Body of pancreas (tissue), 4 donors: ENCODE results near the gene ZC3H12C. TPM values are rescaled to one million over a fixed set of nuclear protein-coding genes. Genes with fewer than 3 reads are reported as not detected.

Experiments used
- ATAC-seq: fragments of 150-250 bp; one replicate; pipeline ENCODE4 v1.9.1; 2016
- DNase-seq, 4 donors: peaks; one replicate each; pipeline ENCODE4 v3.0.0-alpha.2; 2019
- H3K27ac ChIP-seq, 4 donors: fragments of 200-600 bp; sonication (generic); 1 replicate in 3 of 4; 2 replicates in 1 of 4; pipeline versions ENCODE4 v1.5.1 to v1.6.1; 2016 to 2019; ENCODE audit warnings: mild to moderate bottlenecking in 1 of 4, mixed read lengths in 1 of 4, moderate library complexity in 1 of 4
- H3K27me3 ChIP-seq, 2 donors: fragments of 200-600 bp; sonication (generic); one replicate each; pipeline ENCODE4 v1.6.0; 2016; ENCODE audit warnings: mild to moderate bottlenecking in 1 of 2
- H3K36me3 ChIP-seq, 2 donors: fragments of 200-600 bp; sonication (generic); replicated peaks in 1 of 2; 2 replicates each; pipeline ENCODE4 v1.5.1; 2016; ENCODE audit warnings: low read depth in 2 of 2; ENCODE audit not compliant: insufficient read depth in 1 of 2
- H3K4me1 ChIP-seq: fragments of 200-600 bp; sonication (generic); one replicate; pipeline ENCODE4 v1.6.0; 2016
- H3K4me3 ChIP-seq, 2 donors: fragments of 200-600 bp; sonication (generic); 1 replicate in 1 of 2; 2 replicates in 1 of 2; pipeline ENCODE4 v1.5.1; 2016 to 2019
- H3K9me3 ChIP-seq, 3 donors: fragments of 200-600 bp; sonication (generic); 1 replicate in 2 of 3; 2 replicates in 1 of 3; pipeline ENCODE4 v1.5.1; 2016
- CTCF ChIP-seq, 7 experiments: fragments of 450-650 bp in 4 of 7; fragments of 200-600 bp in 3 of 7; sonication (generic) in 3 of 7; IDR thresholded peaks; one replicate each; pipeline ENCODE4 v1.5.1; 2016 to 2019; ENCODE audit warnings: antibody characterized with exemption in 7 of 7
- POLR2A ChIP-seq, 3 donors: fragments of 450-650 bp; IDR thresholded peaks; one replicate each; pipeline ENCODE4 v1.6.1; 2016; ENCODE audit warnings: antibody characterized with exemption in 3 of 3, mild to moderate bottlenecking in 2 of 3
- WGBS, 2 donors: methylation state at CpG; one replicate each; pipeline ENCODE4 v1.1.5; 2017; 5-methylcytosine and 5-hydroxymethylcytosine counted together
- intact Hi-C: fragments of 100-400 bp; cut with DNase I; formaldehyde crosslinking; loops from one replicate; pipeline ENCODE4 v1.15.1; 2023
- total RNA-seq, 2 donors: library from RNA; depleted of rRNA; stranded (reverse); fragments of >200 nt; gene quantifications; one replicate each; pipeline ENCODE4 v1.1.0, GENCODE V29; 2016

ZC3H12C gene
- total RNA-seq, 2 donors from 2014 or later: 7.3 to 7.8 TPM

- no peak for ATAC-seq
- no peak for TF ChIP-seq POLR2A (IDR thresholded peaks at IDR 0.05)
- no peak for TF ChIP-seq CTCF (IDR thresholded peaks at IDR 0.05)
- Histone ChIP-seq H3K4me1 (no peaks in the 10 kb centered on the region), H3K9me3 (no peaks in the 10 kb centered on the region), H3K27ac (no peak overlapping the region), H3K27me3 (no peaks in the 10 kb centered on the region), H3K4me3 (no peak overlapping the region), H3K36me3 (no peaks in the 10 kb centered on the region)
- no peak for DNase-seq
- intact Hi-C loops: loop anchor here (5.0 kb wide), 1 partner anchor 176 kb away; no protein-coding TSS in a partner anchor
- 90 to 91% methylated on average over 5 of the region's 5 CpGs for WGBS, 2 donors
These were observed 103.1 kb downstream of the ZC3H12C start for GRCh38 chr11:110196241-110196754.

GRCh38 chr11:110196884-110197420 is 103.8 kb downstream of the ZC3H12C start:
- H3K4me3 ChIP-seq: no peak overlapping the region
- no peaks in the 10 kb centered on the region for H3K9me3 ChIP-seq
- WGBS, 2 donors: 77 to 81% methylated on average over 9 of the region's 9 CpGs
- intact Hi-C loops: loop anchor here (5.0 kb wide), 1 partner anchor 175 kb away; no protein-coding TSS in a partner anchor
- ATAC-seq (no peak), DNase-seq (no peak)
- H3K4me1 ChIP-seq: no peaks in the 10 kb centered on the region
- TF ChIP-seq POLR2A (IDR thresholded peaks at IDR 0.05) (no peak), CTCF (IDR thresholded peaks at IDR 0.05) (no peak)
- H3K36me3 ChIP-seq: no peaks in the 10 kb centered on the region
- no peak overlapping the region for H3K27ac ChIP-seq
- no peaks in the 10 kb centered on the region for H3K27me3 ChIP-seq

- Histone ChIP-seq H3K27me3 (no peaks in the 10 kb centered on the region), H3K27ac (no peak overlapping the region), H3K9me3 (no peaks in the 10 kb centered on the region), H3K4me1 (no peaks in the 10 kb centered on the region), H3K4me3 (no peak overlapping the region), H3K36me3 (no peaks in the 10 kb centered on the region)
- 85 to 94% methylated on average over 9 of the region's 9 CpGs for WGBS, 2 donors
- TF ChIP-seq POLR2A (IDR thresholded peaks at IDR 0.05) (no peak), CTCF (IDR thresholded peaks at IDR 0.05) (no peak)
- intact Hi-C loops: loop anchor here (5.0 kb wide), 1 partner anchor 174 kb away; no protein-coding TSS in a partner anchor
- DNase-seq (no peak), ATAC-seq (no peak)
These were observed 105.0 kb downstream of the ZC3H12C start for GRCh38 chr11:110198031-110198729.

GRCh38 chr11:110199184-110199981 is 106.2 kb downstream of the ZC3H12C start:
- H3K4me3 ChIP-seq: no peak overlapping the region
- H3K9me3 ChIP-seq: no peaks in the 10 kb centered on the region
- intact Hi-C loops: loop anchor here (5.0 kb wide), 1 partner anchor 173 kb away; no protein-coding TSS in a partner anchor
- TF ChIP-seq CTCF (IDR thresholded peaks at IDR 0.05): no peak
- TF ChIP-seq POLR2A (IDR thresholded peaks at IDR 0.05): no peak
- no peaks in the 10 kb centered on the region for H3K36me3 ChIP-seq
- no peaks in the 10 kb centered on the region for H3K4me1 ChIP-seq
- WGBS, 2 donors: 58 to 64% methylated on average over 4 of the region's 4 CpGs
- H3K27ac ChIP-seq: no peak overlapping the region
- no peaks in the 10 kb centered on the region for H3K27me3 ChIP-seq
- DNase-seq (no peak), ATAC-seq (no peak)
